ENCODE results near the gene SIGLEC9.
"Not testable (repeated sequence)": the region's sequence is repeated elsewhere in the genome, so short reads cannot be mapped to it uniquely, and the experiment has no call there.

SIGLEC9 gene

GRCh38 chr19:51169283-51169918 lies 44.7 kb downstream of the SIGLEC9 start:
- peaks cover 9 to 18% of the 10 kb centered on the region in 2 experiments for H3K4me1 ChIP-seq (ENCODE audit: control insufficient read depth in 1 of 2, insufficient read depth in 1 of 2, low read depth in 1 of 2, low read length in 1 of 2)
- not testable (repeated sequence) for H3K4me3 ChIP-seq (ENCODE audit: low read depth in 1 of 2, low read length in 1 of 2); H3K9me3 ChIP-seq; H3K27ac ChIP-seq; H3K36me3 ChIP-seq
- H3K27me3 ChIP-seq, result peaks cover 15% of the 10 kb centered on the region
- TF ChIP-seq CTCF (IDR thresholded peaks at IDR 0.05), result peak; percentile 92

GRCh38 chr19:51172223-51172622 lies 47.5 kb downstream of the SIGLEC9 start:
- Histone ChIP-seq H3K4me3 (ENCODE audit: low read depth in 1 of 2, low read length in 1 of 2) (no peak overlapping the region), H3K36me3 (no peaks in the 10 kb centered on the region), H3K27me3 (peaks cover 43% of the 10 kb centered on the region), H3K4me1 (ENCODE audit: control insufficient read depth in 1 of 2, insufficient read depth in 1 of 2, low read depth in 1 of 2, low read length in 1 of 2) (peaks cover 4 to 12% of the 10 kb centered on the region in 2 experiments), H3K9me3 (no peaks in the 10 kb centered on the region), H3K27ac (no peak overlapping the region)
- TF ChIP-seq CTCF (IDR thresholded peaks at IDR 0.05), result no peak

DNA sequence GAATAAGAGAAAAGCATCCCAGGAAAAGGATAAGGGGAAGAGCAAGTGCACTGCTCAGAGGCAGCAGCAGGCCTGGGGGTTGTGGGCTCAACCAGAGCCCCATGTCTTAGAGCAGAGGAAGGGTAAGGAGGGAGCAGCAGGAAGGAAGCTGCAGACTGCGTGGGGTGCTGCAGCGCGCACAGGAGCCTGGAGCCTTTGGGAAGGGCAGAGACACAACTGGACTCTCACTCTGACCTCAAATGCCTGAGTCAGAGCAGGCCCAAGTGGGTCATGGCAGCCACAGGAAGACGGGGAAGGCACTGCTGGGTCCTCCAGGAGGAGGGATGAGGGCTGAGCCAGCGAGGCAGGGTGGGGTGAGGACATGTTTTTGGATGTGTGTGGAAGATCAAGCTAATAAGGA lies 49.0 kb downstream of the SIGLEC9 start:
- no peaks in the 10 kb centered on the region for H3K36me3 ChIP-seq
- no peak for TF ChIP-seq CTCF (IDR thresholded peaks at IDR 0.05)
- no peak overlapping the region for H3K27ac ChIP-seq
- H3K27me3 ChIP-seq, result peaks cover 56% of the 10 kb centered on the region
- H3K4me1 ChIP-seq (ENCODE audit: control insufficient read depth in 1 of 2, insufficient read depth in 1 of 2, low read depth in 1 of 2, low read length in 1 of 2), result peaks cover 0 to 7% of the 10 kb centered on the region in 2 experiments
- H3K4me3 ChIP-seq (ENCODE audit: low read depth in 1 of 2, low read length in 1 of 2), result no peak overlapping the region
- H3K9me3 ChIP-seq, result no peaks in the 10 kb centered on the region

- TF ChIP-seq CTCF (IDR thresholded peaks at IDR 0.05), result no peak
- Histone ChIP-seq H3K27ac (no peak overlapping the region), H3K4me3 (ENCODE audit: low read depth in 1 of 2, low read length in 1 of 2) (no peak overlapping the region), H3K4me1 (ENCODE audit: control insufficient read depth in 1 of 2, insufficient read depth in 1 of 2, low read depth in 1 of 2, low read length in 1 of 2) (peaks cover 0 to 3% of the 10 kb centered on the region in 2 experiments), H3K9me3 (no peaks in the 10 kb centered on the region), H3K27me3 (peaks cover 71% of the 10 kb centered on the region), H3K36me3 (no peaks in the 10 kb centered on the region)
These were observed 54.5 kb downstream of the SIGLEC9 start for GRCh38 chr19:51179256-51179655.
